Measurements from ENCODE around the gene FZR1.
"Not testable (repeated sequence)": the region's sequence is repeated elsewhere in the genome, so short reads cannot be mapped to it uniquely, and the experiment has no call there.

The FZR1 gene

DNA sequence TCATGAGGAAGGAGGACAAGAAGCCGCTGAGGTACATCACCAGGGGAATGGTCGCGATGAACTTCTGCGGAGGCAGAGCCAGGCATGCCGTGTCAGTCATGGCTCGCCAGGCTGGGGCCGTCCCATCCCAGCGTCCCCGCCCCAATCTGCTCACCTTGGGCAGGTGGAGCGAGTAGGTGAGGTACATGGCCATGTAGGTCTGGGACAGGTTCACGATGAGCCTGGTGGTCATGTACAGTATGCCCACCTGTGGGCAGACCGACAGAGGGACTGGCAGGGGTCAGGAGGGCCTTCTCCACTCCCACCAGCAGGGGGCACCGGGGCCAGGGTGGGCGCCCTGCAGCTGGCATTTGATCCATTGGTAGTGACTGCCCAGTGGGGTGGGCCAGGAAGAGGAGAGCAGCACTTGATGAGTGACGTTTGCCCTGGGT is 41.2 kb downstream of the FZR1 start:
- DNase-seq (ENCODE audit: low read depth), result no peak

DNA sequence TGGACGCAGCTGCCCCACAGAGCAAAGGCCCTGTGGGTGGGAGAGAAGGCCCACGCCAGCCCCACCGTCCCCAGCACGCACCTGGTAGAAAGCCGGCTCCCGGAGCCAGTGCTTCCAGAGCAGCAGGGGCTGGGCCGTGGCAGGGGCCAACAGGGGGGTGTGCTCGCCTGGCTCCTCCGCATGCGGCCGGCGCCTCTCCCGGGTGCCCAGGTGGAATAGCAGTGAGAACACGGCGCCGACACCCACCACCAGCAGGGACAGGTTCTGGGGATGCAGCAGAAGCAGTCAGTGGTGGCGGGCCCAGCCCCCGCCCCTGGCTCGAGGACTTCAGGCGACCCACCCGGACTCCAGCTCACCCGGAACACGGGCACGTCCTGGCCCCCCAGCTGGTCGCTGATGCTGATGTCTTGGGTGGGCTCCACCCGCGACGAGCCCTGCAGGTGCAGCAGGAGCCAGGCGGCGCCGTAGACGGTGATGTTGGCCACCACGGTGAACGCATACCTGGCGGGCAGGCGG is 41.7 kb downstream of the FZR1 start:
- no peak for DNase-seq (ENCODE audit: low read depth)

DNA sequence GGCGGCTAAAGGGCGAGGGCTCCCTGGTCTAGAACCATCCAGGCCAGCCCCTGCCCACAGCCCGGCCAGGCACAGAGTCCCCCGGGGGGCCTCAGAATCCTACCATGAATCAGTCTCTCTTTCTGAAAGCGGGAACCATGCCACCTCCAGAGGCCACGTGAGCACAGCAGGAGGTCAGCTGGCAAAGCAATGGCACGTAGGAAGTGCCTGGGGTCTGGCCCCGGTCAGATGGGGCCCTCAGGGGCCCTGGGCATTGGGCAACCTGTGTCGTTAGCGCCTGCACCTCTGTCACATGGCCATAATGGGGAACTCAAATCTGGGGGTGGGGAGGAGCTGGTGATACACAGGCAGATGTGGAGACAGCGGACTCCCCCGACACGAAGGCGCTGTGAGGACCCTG is 42.5 kb downstream of the FZR1 start:
- no peak for DNase-seq (ENCODE audit: low read depth)

DNA sequence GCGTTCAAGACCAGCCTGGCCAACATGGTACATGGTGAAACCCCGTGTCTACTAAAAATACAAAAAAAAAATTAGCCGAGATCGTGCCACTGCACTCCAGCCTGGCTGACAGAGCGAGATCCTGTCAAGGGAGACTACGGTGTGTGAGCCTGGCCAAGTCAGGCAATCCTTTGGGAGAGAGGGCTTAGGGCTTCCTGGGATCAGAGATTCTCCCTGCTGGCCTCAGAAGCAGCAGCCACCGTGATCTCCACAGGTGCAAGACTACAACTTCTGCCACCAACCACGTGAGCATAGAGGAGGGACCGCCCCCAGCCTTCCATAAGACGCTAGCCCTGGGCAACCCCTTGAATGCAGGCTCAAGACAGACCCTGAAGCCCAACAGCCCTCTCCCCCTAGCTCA is 43.7 kb downstream of the FZR1 start:
- DNase-seq (ENCODE audit: low read depth), result no peak

DNA sequence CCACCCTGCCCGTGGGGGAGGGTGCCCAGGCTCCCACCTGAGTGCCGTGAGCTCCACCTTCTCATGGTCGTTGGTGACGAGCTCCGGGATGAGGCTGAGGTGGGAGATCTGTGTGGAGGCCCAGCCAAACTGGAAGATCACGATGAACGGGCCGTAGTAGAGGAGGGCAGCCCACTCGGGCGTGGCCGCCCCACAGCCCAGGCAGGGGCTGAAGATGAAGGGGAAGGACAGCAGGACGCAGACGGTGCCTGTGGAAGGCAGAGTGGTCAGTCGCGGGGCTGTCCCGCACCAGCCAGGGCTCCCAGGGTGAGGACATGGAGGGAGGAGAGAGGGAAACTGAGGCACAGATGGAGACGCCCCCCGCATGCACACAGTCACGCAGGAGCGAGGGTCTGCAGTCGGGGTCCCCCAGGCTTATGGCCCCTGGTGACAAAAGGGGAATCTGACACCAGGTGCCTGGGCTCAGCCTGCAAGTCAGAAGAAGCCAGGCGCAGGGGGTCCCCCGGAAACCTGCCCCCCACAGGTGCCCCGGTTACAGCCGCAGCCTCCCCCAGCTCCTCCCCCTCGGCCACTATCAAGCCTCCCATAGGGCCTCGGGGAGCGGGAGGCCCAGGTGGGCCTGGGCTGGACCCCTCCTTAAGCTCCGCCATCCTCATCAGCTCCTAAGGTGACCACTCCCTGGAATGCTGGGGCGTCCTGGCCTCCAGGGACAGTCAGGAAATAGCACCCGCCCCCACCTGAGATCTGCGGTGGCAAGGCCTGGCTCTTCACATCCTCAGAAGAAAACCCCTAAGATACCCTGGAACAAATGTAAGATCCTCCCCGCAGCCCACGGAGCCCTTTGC is 45.1 kb downstream of the FZR1 start:
- DNase-seq (ENCODE audit: low read depth), result no peak

- no peak for DNase-seq (ENCODE audit: low read depth)
Measured at GRCh38 chr19:3551792-3552095, 45.6 kb downstream of the FZR1 start.

DNA sequence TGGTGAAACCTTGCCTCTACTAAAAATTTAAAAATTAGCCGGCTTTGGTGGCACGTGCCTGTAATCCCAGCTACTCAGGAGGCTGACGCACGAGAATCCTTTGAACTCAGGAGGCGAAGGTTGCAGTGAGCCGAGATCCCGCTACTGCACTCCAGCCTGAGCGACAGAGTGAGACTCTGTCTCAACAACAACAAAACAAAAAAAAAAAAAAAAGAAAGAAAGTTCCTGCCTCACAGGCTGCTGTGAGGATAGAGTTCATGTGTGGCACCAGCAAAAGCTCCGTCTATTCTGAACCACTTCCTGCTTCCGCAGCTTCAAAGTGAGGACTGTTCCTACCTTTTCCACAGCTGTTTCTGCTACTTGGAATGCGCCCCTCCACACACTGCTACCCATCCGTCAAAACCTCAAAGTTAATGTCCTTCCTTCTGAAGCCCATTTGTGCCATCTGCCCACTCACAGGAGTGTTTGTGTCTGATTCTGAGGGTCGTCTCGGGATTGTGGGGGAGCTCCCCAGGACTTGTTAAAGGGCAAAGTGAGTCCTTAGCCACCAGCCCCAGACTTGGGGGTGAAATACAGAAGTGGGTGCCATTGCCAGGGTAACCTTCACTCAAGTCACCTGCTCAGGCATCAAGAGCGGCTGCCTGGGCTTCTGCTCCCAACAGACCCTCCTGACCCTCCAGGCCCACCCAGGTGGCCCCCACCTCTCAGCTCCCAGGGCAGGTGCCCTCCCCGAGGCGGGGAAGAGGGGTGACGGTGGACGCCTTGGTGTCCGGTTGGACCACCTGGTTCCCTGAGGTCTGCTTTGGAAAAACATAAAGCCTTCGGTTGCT is 48.4 kb downstream of the FZR1 start:
- DNase-seq (ENCODE audit: low read depth), result no peak

DNA sequence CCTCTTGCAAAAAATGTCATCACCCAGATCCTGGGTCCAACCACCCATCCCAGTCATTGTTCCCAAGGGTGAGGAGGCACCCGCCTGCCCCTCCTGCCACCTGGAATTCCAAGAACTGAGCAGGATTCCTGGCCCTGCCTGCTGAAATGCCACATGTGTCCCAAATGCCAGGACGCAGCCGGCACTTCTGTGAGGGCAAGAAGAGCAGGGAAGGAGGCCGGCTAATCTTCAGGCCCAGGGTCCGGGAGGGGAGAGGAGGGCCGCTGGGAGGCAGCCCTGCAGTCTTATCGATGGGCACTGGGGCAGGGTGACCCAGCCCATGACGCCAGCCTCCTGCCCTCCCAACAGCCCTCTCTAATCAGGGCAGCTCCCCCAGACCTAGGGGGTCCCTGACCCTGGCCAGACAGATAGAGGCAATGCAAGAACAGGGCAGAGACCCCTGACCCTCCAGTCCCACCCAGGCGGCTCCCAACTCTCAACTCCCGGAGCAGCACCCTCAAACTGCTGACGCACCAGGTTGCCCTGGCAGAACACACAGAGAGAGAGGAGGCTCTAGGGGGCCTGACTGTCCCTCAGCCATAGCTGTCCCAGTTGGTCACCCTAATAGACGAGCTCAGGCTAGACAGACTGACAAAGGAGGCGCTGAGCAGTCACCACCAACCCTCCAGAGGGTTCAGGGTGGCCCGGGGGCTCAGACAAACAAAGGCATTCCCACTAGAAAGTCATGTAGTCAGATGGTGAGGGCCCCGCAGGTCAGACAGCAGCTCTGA is 49.7 kb downstream of the FZR1 start:
- no peak for DNase-seq (ENCODE audit: low read depth)

DNA sequence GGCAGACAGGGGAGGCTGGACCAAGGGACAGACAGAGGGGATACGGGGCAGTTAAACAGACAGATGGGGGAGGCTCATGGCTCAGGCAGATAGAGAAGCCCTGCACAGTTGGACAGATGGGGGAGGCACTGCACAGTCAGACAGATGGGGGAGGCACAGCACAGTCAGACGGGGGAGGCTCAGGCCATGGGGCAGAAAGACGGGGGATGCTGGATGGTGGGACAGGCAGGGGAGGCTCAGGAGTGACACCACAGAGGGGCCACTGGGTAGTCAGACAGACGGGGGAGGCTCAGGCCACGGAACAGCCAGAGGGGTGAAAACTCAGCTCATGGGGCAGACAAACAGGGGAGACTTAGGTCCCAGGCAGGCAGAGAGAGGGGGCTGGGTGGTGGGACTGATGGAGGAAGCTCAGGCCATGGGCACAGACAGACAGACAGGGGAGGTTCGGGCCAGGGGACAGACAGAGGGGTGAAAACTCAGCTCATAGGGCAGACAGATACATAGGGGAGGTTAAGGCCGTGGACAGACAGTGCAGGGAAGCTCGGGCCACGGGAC is 50.4 kb downstream of the FZR1 start:
- DNase-seq (ENCODE audit: low read depth), result no peak

DNA sequence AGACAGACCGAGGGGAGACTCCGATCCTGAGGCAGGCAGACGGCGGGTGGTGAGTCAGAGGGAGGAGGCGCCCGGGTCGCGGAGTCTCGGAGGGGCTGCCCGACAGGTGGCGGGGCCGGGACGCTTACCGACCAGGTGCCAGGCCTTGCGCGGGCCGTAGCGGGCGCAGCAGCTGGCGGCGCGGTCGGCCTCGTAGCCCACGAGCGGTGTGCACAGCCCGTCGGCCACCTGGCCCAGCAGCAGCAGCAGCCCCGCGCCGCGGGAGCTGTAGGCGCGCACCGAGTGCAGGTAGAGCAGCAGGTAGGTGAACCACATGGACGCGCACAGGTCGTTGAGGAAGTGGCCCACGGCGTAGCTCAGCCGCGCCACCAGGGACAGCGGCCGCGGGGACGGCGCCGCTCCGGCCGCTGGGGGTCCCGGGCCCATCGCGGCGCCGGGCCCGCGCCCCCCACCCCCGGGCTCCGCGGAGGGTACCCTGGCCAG is 50.9 kb downstream of the FZR1 start:
- DNase-seq (ENCODE audit: low read depth), result peak; percentile 27

DNA sequence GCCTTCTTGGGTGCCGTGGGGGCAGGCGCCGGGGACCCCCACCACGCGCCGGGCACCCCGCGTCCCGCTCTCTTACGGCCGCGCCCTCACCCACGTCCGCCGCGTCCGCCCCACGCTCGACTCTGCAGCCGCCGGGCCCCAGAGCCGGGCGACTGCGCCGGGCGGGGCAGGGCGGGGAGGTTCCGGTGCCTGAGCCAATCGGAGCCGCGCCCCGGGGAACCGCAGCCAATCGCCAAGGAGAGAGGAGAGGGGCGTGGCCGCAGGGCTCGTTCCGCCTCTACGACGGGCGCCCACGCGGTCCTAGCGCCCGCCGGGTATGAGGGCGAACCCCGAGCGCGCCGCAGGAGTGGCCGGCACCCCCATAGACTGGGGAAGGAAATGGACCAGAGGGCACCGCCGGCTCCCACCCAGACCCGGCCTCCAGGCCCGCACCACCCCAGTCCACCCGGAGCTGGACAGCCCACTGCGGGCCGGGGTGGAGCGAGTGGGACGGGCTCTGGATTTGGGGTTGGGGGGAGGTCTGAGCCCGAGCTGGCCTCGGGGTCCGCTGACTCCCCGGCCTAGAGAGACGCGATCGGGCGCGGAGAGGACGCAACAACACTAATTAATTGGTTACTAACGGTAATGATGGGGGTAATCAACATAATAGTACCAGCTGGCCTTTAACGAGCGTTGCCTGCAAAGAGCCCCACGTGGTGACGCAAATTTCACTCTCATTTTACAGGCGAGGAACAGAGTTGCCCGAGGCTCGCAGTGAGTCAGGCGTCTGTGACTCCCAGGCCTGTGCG is 51.5 kb downstream of the FZR1 start, which contains the start of gene MFSD12:
Gene MFSD12 (minus strand): TSS at position 126 of the 788 bp plus-strand sequence. CDS start 183 bp downstream, outside the sequence.
- peak; percentile 87 for DNase-seq (ENCODE audit: low read depth)

DNA sequence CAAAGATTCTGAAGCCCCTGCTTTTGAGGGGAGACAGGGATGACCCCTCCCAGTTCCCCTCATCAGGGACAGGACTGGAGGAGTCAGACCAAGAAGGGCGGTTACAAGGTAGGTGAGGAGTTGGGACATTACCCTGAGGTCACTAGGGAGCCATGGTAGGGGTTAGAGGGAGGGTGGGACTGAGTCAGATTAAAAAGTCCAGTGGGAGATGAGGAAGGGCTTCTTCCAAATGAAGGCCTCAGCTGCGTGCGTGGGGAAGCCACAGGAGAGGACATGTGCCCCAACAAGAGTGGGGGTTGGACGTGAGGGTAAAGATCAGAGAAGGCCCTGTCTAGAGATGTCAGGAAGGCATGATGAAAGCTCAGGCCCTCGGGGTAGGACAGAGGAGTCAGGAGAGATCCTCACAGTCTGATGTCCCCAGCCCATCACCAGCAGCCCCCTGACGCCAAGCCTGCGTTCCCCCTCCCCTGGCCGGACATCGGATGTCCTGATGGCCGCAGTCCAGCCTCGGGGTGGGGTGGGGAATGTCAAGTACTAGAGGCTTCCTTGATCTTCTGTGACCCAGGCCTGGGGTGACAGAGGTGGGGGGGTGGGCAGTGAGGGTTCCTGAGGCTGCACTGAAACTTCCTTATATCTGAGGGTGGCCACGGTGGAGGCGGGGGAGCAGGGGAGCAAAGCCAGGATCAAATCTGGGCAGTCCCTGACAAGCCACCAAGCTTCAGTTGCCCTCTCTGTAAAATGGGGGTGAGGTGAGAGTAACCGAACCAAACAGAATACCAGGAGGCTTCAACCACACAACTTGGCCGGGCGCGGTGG is 57.8 kb downstream of the FZR1 start:
- DNase-seq (ENCODE audit: low read depth), result no peak

- DNase-seq (ENCODE audit: low read depth), result no peak
Measured at GRCh38 chr19:3565139-3565538, 59.0 kb downstream of the FZR1 start.

DNA sequence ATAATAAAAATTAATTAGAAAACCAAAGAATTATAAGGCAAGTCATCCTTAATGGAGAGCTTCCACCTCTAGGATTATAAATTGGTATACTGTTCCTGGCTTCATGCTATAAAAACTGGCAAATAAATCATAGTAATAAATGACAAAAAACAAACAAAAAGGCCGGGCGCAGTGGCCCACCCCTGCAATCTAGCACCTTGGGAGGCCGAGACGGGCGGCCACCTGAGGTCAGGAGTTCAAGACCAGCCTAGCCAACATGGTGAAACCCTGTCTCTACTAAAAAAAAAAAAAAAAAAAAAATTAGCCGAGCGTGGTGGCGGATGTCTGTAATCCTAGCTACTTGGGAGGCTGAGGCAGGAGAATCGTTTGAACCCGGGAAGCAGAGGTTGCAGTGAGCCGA is 63.9 kb downstream of the FZR1 start:
- DNase-seq (ENCODE audit: low read depth), result not testable (repeated sequence)

DNA sequence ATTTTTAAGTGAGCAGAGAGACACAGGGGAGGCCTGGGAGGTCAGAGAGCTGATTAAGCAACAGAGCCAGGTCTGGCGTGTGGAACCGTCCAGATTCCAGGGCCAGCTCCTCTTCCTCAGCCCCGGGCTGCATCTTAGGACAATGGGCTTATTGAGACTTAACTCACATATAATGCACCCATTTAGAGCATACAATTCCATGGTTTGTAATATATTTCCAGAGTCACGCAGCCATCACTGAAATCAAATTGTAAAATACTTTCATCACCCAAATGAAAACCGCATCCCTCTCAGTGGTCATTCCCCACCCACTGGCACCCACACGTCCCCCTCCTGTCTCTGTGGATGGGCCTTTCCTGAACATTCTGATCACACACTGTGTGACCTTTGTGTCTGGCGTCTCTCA is 64.5 kb downstream of the FZR1 start:
- no peak for DNase-seq (ENCODE audit: low read depth)

- peak; percentile 97 for DNase-seq (ENCODE audit: low read depth)
Measured at GRCh38 chr19:3572132-3572854, 66.2 kb downstream of the FZR1 start.

DNA sequence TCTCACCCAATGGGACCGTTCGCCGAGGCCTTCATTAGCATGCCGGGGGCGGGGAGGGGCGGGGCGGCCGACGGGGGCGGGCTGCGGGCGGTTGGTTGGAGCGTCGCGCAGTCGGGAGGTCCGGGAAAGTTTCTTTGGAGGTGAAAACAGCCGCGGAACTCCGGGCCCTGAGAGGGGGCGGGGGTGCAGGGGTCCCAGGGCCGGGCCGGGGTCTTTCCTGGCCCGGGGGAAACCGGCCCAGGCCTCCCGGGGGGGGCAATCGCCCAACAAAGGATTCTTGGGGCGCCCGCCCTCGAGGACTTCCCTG is 66.7 kb downstream of the FZR1 start, which contains the start of gene HMG20B:
Gene HMG20B (plus strand): TSS at position 90 of the 307 bp plus-strand sequence. CDS start 366 bp downstream, outside the sequence.
- DNase-seq (ENCODE audit: low read depth), result no peak

DNA sequence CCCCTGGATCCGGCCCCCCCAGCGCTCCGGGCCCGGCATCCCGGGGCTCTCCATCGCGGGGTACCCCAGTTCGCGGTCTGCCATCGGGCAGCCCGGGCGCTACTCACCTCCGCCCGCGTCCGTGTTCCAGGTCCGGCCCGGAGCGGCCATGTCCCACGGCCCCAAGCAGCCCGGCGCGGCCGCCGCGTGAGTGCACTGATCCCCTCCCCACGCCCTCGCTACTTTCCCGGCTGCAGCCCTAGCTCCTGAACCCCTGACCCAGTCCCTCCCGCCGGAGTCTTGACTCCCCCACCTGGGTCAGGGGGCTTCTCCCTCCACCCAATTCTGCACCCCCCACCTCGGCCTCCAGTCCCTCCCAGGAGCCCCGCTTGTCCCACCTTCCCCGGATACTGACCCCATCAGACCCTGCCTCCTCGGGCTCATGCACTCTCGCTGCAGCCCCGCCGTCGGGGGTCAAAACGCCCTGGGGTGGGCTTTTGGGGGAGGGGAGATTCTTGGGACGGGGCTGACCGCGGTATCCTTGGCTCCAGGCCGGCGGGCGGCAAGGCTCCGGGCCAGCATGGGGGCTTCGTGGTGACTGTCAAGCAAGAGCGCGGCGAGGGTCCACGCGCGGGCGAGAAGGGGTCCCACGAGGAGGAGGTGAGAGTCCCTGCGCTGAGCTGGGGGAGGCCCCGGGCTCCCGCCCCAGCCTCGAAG is 67.2 kb downstream of the FZR1 start:
- no peak for DNase-seq (ENCODE audit: low read depth)

Data from stimulated activated CD8-positive, alpha-beta memory T cell treated with anti-CD3 and anti-CD28 coated beads, Interleukin-15, amount 100 ng/mL, for 1 hour (primary cell).